ENCODE data around the gene ADGRD2.

DNA sequence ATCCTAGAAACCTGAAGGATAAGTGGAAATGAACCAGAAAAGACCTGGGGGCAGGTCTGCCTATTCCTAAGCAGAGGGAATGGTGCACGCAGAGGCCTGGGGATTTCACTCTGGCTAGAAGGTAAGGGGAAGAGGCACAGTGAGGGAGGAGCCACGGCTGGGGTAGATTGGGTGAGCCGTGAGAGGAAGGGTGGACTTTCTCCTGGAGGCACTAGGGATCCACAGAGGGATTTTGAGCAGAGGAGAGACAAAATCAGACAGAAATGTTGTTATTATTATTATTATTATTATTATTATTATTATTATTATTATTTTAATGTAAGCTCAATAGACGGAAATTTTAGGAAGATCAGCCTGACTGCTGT lies 3.0 kb upstream of the ADGRD2 start:
- TF ChIP-seq RAD21 (CRISPR knock-in tag; IDR thresholded peaks at IDR 0.05) (no peak), HNRNPK (IDR thresholded peaks at IDR 0.05; ENCODE audit: low read depth, low read length, poor library complexity, severe bottlenecking) (no peak), U2AF2 (IDR thresholded peaks at IDR 0.05; ENCODE audit: low read depth, low read length) (no peak), ZNF136 (CRISPR knock-in tag; IDR thresholded peaks at IDR 0.05; ENCODE audit: low read depth) (no peak), POLR2A (IDR thresholded peaks at IDR 0.05; ENCODE audit: insufficient read depth in 1 of 2, low read depth in 2 of 2, low read length in 2 of 2) (no peak), ZNF326 (CRISPR knock-in tag; IDR thresholded peaks at IDR 0.05; ENCODE audit: borderline replicate concordance) (no peak), NFIC (IDR thresholded peaks at IDR 0.05; ENCODE audit: low read length) (no peak), ZNF546 (CRISPR knock-in tag; conservative IDR thresholded peaks at IDR 0.05) (no peak), PRPF4 (IDR thresholded peaks at IDR 0.05; ENCODE audit: low read depth, low read length, poor library complexity, severe bottlenecking) (no peak), FOXJ3 (CRISPR knock-in tag; IDR thresholded peaks at IDR 0.05; ENCODE audit: borderline replicate concordance) (no peak), EZH2 (conservative IDR thresholded peaks at IDR 0.05; ENCODE audit: low read depth, low read length) (no peak), ZNF33B (CRISPR knock-in tag; IDR thresholded peaks at IDR 0.05) (no peak), RXRA (CRISPR knock-in tag; IDR thresholded peaks at IDR 0.05) (no peak)

All from HepG2 (cell line).